HepG2 (cell line): ENCODE data around the gene TMEM271. TPM values are rescaled to one million over a fixed set of nuclear protein-coding genes. Genes with fewer than 3 reads are reported as not detected.

Experiments used
- ATAC-seq: fragments of 200-7000 bp; cut with Tn5 transposase; 3 replicates; pipeline ENCODE4 v1.9.1; 2020; ENCODE audit warnings: mild to moderate bottlenecking, moderate library complexity
- BruUV-seq: library from RNA; stranded (reverse); fragments of 400-500 nt; replicated peaks from 2 replicates; lab custom pipeline; 2021; lab: Mats Ljungman, UMichigan
- CTCF ChIA-PET: fragments of 300-600 bp; formaldehyde crosslinking; extraction: SDS; loops from one replicate; lab custom pipeline; 2021; ENCODE audit warnings: low total read pairs, inconsistent platforms, low intra/inter-chr PET ratio; lab: Yijun Ruan, JAX
- POLR2A ChIA-PET: fragments of 350-600 bp; sonication (Branson Sonifier 250); formaldehyde crosslinking; loops from one replicate; lab custom pipeline; 2020; ENCODE audit warnings: antibody characterized with exemption, inconsistent platforms; lab: Yijun Ruan, JAX
- DNase-seq: peaks from one replicate; pipeline ENCODE4 v3.0.0-alpha.2; 2015; ENCODE audit warnings: low spot score
- FAIRE-seq: peaks from 3 replicates; lab custom pipeline; 2011; peaks lifted over from hg19 to GRCh38; lab: Jason Lieb, UNC
- H2AFZ ChIP-seq: one replicate; pipeline ENCODE4 v1.6.1; 2011; ENCODE audit warnings: low read length, inconsistent platforms
- H3K27ac ChIP-seq: fragments of 300-600 bp; 3 replicates; pipeline ENCODE4 v1.8.0; 2011; ENCODE audit warnings: mixed run types, mild to moderate bottlenecking, mixed read lengths, low read length, inconsistent platforms; ENCODE audit not compliant: insufficient read depth; ENCODE audit errors: extremely low read length
- H3K27me3 ChIP-seq, 2 experiments: fragments of 200-600 bp in 1 of 2; 2 replicates in 1 of 2; 3 replicates in 1 of 2; pipeline versions ENCODE4 v1.6.0 to v1.8.0; 2011; ENCODE audit warnings: low read length in 2 of 2, mild to moderate bottlenecking in 2 of 2, moderate library complexity in 2 of 2, inconsistent platforms in 1 of 2; ENCODE audit not compliant: insufficient read depth in 2 of 2, control insufficient read depth in 1 of 2
- H3K36me3 ChIP-seq, 2 experiments: fragments of 200-600 bp in 1 of 2; replicated peaks in 1 of 2; 2 replicates in 1 of 2; 3 replicates in 1 of 2; pipeline versions ENCODE4 v1.5.1 to v1.8.0; 2011; ENCODE audit warnings: low read length in 2 of 2, inconsistent platforms in 1 of 2; ENCODE audit not compliant: insufficient read depth in 2 of 2, control insufficient read depth in 1 of 2
- H3K4me1 ChIP-seq: 2 replicates; pipeline ENCODE4 v1.5.1; 2012; ENCODE audit warnings: low read length, inconsistent platforms; ENCODE audit not compliant: insufficient read depth
- H3K4me2 ChIP-seq: 2 replicates; pipeline ENCODE4 v1.6.0; 2011; ENCODE audit warnings: low read depth, low read length, inconsistent platforms
- H3K4me3 ChIP-seq, 3 experiments: fragments of 200-600 bp in 1 of 3; sonication (generic), shearing (Covaris generic) in 1 of 3; replicated peaks in 1 of 3; 2 replicates each; pipeline ENCODE4 v1.5.1; 2011 to 2016; ENCODE audit warnings: low read length in 3 of 3, inconsistent platforms in 2 of 3, low read depth in 2 of 3, mild to moderate bottlenecking in 2 of 3, control low read depth in 1 of 3, mixed read lengths in 1 of 3; ENCODE audit not compliant: insufficient read depth in 1 of 3
- H3K79me2 ChIP-seq: one replicate; pipeline ENCODE4 v1.6.1; 2011; ENCODE audit warnings: low read length, inconsistent platforms; ENCODE audit not compliant: insufficient read depth
- H3K9ac ChIP-seq: 2 replicates; pipeline ENCODE4 v1.6.0; 2011; ENCODE audit warnings: mild to moderate bottlenecking, low read depth, low read length, inconsistent platforms; ENCODE audit not compliant: insufficient read depth
- H3K9me3 ChIP-seq: 2 replicates; pipeline ENCODE4 v1.5.1; 2012; ENCODE audit warnings: mild to moderate bottlenecking, low read length
- H4K20me1 ChIP-seq: 2 replicates; pipeline ENCODE4 v1.6.0; 2011; ENCODE audit warnings: inconsistent platforms, mild to moderate bottlenecking, low read length, moderate library complexity; ENCODE audit not compliant: insufficient read depth
- AGO2 ChIP-seq: fragments of 200-400 bp; formaldehyde crosslinking; optimal IDR thresholded peaks from 2 replicates; pipeline ENCODE3; 2017; ENCODE audit warnings: mild to moderate bottlenecking, low read depth, low read length, moderate library complexity
- BHLHE40 ChIP-seq: IDR thresholded peaks from 2 replicates; pipeline ENCODE4 v1.6.1; 2011; ENCODE audit warnings: low read length, improper control_type of control experiment
- DNMT3B ChIP-seq: conservative IDR thresholded peaks from 2 replicates; pipeline ENCODE4 v1.6.1; 2016; ENCODE audit warnings: missing biosample characterization, control low read depth
- MNT ChIP-seq: fragments of 450-650 bp; IDR thresholded peaks from 2 replicates; pipeline ENCODE4 v1.6.1; 2016
- NFAT5 ChIP-seq: sonication (generic); formaldehyde crosslinking; IDR thresholded peaks from 2 replicates; pipeline ENCODE4 v1.4.0; 2020; ENCODE audit warnings: missing genetic modification reagents
- NRL ChIP-seq: sonication (generic); formaldehyde crosslinking; IDR thresholded peaks from 2 replicates; pipeline ENCODE4 v1.5.0; 2020; ENCODE audit warnings: missing genetic modification reagents, mild to moderate bottlenecking, moderate library complexity, borderline replicate concordance
- PLSCR1 ChIP-seq: sonication (generic); formaldehyde crosslinking; IDR thresholded peaks from 2 replicates; pipeline ENCODE4 v1.5.0; 2020; ENCODE audit warnings: missing genetic modification reagents, mild to moderate bottlenecking, borderline replicate concordance
- ZNF160 ChIP-seq: sonication (generic); formaldehyde crosslinking; IDR thresholded peaks from 2 replicates; pipeline ENCODE4 v1.8.0; 2022; ENCODE audit warnings: mild to moderate bottlenecking, inconsistent platforms, missing genetic modification reagents
- ZNF652 ChIP-seq: IDR thresholded peaks from 2 replicates; pipeline ENCODE4 v1.6.1; 2016; ENCODE audit warnings: low read depth, borderline replicate concordance
- WGBS: methylation state at CpG from one replicate; pipeline ENCODE4 v1.1.6; 2017; ENCODE audit warnings: low lambda C conversion rate; 5-methylcytosine and 5-hydroxymethylcytosine counted together
- in situ Hi-C: cut with HindIII; loops from 2 replicates; pipeline ENCODE4 v1.10.0; 2017; ENCODE audit warnings: low pct_unique_long_range_greater_than_20kb; ENCODE audit not compliant: extremely low pct_ligation_motif_present
- intact Hi-C: fragments of 100-400 bp; cut with micrococcal nuclease; formaldehyde crosslinking; loops from one replicate; pipeline ENCODE4 v1.10.0; 2022; ENCODE audit not compliant: unreplicated experiment
- polyA plus RNA-seq, 8 experiments: library from polyadenylated mRNA; depleted of rRNA in 3 of 8; stranded (reverse) in 7 of 8; unstranded in 1 of 8; fragments of >200 nt; fragmentation: Illumina TruSeq in 4 of 8; extraction: Trizol in 4 of 8; gene quantifications; 2 replicates each; pipeline versions ENCODE4 v1.2.1 to v1.2.3, GENCODE V29; 2011 to 2016; ENCODE audit warnings: low read depth in 4 of 8, missing spikeins in 1 of 8, mixed read lengths in 1 of 8; ENCODE audit not compliant: insufficient read depth in 1 of 8
- total RNA-seq, 5 experiments: library from RNA; depleted of rRNA; stranded (reverse); fragments of >200 nt; fragmentation: Illumina TruSeq; extraction: Trizol; gene quantifications; 2 replicates each; pipeline ENCODE4 v1.2.3, GENCODE V29; 2016; ENCODE audit warnings: low read depth in 1 of 5

Gene TMEM271
- total and polyA plus RNA-seq, 2 of the 13 experiments (the other 11 are each of a cell fraction or from before 2014, with no cell fraction given): not detected

GRCh38 chr4:526189-526909, 49.7 kb downstream of the TMEM271 start:
- Histone ChIP-seq H2AFZ (no peak overlapping the region), H3K27me3 (no peaks in the 10 kb centered on the region), H3K27ac (no peak overlapping the region), H3K4me2 (no peak overlapping the region), H3K4me1 (peaks cover 16% of the 10 kb centered on the region; the same call in 1 of the 2 replicates), H3K36me3 (peaks cover 23 to 70% of the 10 kb centered on the region in 2 experiments), H3K9ac (no peak overlapping the region), H3K9me3 (no peaks in the 10 kb centered on the region), H4K20me1 (no peaks in the 10 kb centered on the region), H3K79me2 (no peaks in the 10 kb centered on the region), H3K4me3 (no peak overlapping the region)
- FAIRE-seq (no peak), ATAC-seq (no peak), DNase-seq (no peak)
- BruUV-seq: no TSS peak
- in situ Hi-C loops (no loop called here), intact Hi-C loops (no loop called here)
- POLR2A ChIA-PET: no interaction called here
- 95% methylated on average over 22 of the region's 22 CpGs for WGBS
- CTCF ChIA-PET: no interaction called here
- TF ChIP-seq AGO2: peak; percentile 72
- TF ChIP-seq PLSCR1: no peak
- no peak for TF ChIP-seq BHLHE40
- no peak for TF ChIP-seq NRL (CRISPR knock-in tag)
- no peak for TF ChIP-seq DNMT3B (CRISPR knock-in tag)
- peak; percentile 55 for TF ChIP-seq MNT
- TF ChIP-seq NFAT5 (CRISPR knock-in tag): no peak
- no peak for TF ChIP-seq ZNF652
- TF ChIP-seq ZNF160: no peak
